T47D (cell line): Measurements from ENCODE around the gene HSPB2.
"Not testable (repeated sequence)": the region's sequence is repeated elsewhere in the genome, so short reads cannot be mapped to it uniquely, and the experiment has no call there.

ENCODE experiments used
- DNase-seq, 2 experiments: peaks; one replicate each; pipeline versions ENCODE4 v3.0.0 to v3.0.0-alpha.2; 2011 to 2012; ENCODE audit warnings: low read depth in 1 of 2, low spot score in 1 of 2
- JUND ChIP-seq: IDR thresholded peaks from 2 replicates; pipeline ENCODE4 v1.6.1; 2012; ENCODE audit warnings: low read depth
- in situ Hi-C: cut with HindIII; loops from 2 replicates; pipeline ENCODE4 v1.10.0; 2016; ENCODE audit warnings: low sequenced_read_pairs, low pct_unique_long_range_greater_than_20kb

HSPB2 gene, protein sequence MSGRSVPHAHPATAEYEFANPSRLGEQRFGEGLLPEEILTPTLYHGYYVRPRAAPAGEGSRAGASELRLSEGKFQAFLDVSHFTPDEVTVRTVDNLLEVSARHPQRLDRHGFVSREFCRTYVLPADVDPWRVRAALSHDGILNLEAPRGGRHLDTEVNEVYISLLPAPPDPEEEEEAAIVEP

DNA sequence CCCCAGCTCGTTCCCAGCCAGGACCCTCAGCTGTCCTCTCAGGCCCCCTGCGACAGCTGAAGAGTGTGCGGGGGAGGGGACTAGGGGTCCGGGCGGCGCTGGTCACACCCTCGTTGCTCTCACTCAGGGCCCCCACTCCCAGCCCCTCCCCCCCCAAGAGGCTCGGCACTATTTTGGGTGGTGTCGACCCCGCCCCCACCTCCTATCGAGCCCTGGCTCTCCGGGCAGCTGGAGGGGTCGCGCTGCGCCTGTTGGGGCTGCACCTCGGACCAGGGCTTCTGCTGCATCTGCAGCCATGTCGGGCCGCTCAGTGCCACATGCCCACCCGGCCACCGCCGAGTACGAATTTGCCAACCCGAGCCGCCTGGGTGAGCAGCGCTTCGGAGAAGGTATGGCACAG, at the start of gene HSPB2:
Gene HSPB2 (plus strand): TSS at position 200 of the 400 bp plus-strand sequence. CDS start 96 bp downstream, at position 296.
- in situ Hi-C loops: no loop called here
- no peak for TF ChIP-seq JUND
- no peak for DNase-seq

DNA sequence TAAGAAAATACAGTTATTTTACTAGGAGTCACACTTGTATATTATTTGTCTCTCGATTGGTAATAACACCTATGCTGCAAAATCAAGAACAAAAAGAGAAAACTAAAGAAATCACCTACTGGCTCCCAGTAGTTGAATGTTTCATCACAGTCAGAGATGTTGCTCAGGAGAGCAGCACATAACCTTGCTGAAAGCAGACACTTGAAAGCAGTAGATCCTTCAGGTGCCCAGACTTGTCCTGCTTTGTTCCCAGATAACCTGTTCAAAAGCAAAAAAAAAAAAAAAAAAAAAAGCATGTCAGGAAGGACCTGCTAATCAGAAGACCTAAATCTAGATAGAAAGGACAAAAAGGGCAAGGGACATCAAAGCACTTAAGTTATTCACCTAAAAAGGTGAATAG, 42.4 kb upstream of the HSPB2 start:
- DNase-seq: no peak
- in situ Hi-C loops: no loop called here
- TF ChIP-seq JUND: no peak

DNA sequence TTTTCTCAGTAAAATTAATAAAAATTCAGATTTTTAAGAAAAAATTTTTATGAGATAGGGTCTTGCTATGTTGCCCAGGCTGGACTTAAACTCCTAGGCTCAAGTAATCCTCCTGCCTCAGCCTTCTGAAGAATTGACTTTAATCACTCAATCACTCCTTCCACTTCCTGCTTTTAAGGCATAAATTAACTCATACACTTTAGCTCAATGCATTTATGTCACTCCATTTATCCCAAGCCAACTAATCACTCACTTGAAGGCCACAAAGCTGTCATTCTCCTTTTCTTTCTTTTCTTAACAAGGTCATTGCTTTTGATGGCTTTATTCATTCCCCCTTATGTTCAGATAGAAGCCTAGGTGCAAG, 42.0 kb upstream of the HSPB2 start:
- no peak for DNase-seq

DNA sequence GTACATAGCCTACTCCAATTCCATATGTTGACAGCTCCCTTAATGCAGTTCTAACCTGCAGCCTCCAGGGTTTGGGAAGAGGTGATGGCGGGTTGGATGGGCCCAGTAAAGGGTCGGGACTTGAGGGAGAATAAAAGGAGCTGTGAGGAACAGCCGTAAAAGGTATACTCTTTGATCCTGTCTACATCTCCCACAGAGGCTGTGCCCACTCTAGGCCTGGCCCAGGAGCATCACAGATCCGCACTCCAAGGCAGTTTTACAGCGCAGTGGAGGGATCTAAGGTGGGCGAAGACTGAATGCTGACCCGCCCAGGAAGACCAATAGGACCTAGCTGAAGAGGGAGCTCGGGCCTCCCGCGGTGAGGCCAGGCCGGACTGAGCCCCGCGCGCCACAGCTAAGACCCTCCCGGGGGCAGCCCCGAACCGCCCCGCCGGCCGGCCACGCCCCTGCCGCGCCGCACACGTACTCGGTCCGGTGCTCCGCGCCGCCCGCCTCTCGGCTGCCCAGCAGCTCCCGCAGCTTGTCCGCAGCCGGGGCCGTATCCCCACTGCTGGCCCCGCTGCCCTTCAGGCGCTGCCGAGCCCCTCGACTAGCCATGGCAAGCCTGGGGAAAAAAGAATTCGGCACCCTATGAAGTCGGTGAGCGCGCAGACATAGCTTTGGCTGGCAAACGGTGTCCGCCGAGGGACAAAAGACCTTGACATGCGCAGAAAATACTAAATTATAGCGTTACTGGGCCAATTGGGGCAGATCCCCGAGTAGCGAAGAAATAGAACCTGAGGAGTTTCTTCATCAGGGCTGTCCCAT, 41.4 kb upstream of the HSPB2 start, which contains the start of gene ALG9:
Gene ALG9 (minus strand): TSS at position 696 of the 807 bp plus-strand sequence. CDS start 99 bp downstream, at position 597.
- DNase-seq: peak; percentile 81 to 90
- in situ Hi-C loops: no loop called here
- TF ChIP-seq JUND: no peak

More for the DNA sequence above, 42.0 kb upstream of the HSPB2 start:
- in situ Hi-C loops: no loop called here
- TF ChIP-seq JUND: no peak

DNA sequence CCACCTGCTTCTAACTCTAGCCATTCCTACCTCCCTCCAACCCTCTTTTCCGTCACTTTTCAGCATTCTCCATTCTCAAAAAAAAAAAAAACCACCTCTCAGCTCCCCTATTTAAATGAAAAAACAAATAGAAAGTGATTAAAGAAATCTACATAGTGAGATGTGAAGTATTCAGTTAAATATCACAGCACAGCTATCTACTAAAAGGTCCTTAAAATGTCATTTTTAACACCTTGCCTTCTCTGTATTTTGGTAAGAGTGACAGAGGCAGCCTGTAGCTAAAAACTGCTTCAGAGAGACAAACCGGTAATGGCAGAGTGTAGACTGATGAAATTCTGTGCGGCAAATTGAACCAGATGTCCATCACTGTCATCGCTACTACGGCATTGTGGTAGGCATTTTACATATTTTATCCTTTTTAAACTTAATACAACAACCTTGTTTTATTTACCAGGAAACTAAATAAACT, 40.8 kb upstream of the HSPB2 start:
- in situ Hi-C loops: no loop called here
- no peak for DNase-seq
- no peak for TF ChIP-seq JUND

DNA sequence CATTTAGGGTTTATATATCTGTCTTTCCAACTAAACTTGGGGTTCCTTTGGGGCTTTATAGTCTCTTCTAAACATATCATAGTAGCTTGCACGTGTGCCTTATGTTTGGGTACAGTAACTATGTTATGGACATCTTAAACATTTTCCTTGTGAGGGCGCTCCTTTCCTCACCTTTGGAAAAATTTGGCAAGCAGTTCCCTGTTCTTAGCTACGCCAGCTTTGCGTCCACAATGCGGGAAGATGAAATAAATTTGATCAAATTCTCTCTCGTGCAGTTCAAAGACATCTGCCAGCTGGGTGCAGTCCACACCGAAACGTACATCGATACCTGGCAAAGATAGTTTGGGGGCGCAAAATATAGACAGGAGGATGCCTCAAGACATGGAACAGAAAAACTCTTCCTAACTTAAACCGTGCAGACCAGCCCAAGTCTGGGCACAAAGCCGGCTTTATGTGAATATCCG, 34.1 kb upstream of the HSPB2 start:
- in situ Hi-C loops: no loop called here
- DNase-seq: peak; percentile 18 to 73
- TF ChIP-seq JUND: no peak

DNA sequence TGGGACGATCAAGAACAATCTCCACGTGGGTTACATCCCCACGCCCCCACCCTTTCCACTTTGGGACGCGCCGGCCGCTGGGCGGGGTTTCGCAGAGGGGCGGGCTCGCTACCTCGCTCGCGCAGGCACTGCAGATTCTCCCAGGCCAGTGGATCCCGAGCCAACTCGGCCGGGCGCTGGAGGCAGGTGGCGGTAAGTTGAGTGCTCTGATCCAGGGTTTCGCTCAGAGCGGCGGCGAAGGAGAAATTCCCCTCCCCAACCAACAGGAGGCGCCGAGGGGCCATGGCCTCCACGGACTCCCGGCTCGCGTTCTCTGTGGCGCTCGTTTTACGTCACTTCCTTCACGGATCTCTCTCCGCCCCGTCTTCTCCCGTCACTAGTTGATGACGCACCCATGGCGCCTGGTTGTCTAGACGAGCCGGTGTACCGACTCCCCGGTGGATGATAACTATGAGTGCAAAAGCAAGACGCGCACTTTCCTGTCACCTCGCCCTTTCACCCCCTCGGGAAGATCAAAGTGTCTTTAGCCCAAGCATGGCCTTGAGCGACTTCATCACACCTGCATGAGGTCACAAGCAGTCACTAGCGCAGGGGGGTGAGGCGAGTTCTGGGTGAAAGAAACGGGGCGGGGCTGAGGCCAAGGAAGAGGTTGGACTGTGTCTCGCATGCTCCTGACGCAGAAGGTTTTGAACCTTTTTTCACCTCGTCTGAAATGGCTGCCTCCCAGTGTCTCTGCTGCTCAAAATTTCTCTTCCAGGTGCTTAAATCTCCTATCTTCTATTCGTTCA, 33.5 kb upstream of the HSPB2 start, which contains the start of the genes CFAP68 and FDXACB1:
Gene CFAP68 (plus strand): TSS at position 693 of the 788 bp plus-strand sequence. CDS start 20 bp downstream, at position 713.
Gene FDXACB1 (minus strand): TSS at position 317 of the 788 bp plus-strand sequence. CDS start 33 bp downstream, at position 284.
- DNase-seq: peak; percentile 81 to 99
- no peak for TF ChIP-seq JUND
- in situ Hi-C loops: no loop called here

DNA sequence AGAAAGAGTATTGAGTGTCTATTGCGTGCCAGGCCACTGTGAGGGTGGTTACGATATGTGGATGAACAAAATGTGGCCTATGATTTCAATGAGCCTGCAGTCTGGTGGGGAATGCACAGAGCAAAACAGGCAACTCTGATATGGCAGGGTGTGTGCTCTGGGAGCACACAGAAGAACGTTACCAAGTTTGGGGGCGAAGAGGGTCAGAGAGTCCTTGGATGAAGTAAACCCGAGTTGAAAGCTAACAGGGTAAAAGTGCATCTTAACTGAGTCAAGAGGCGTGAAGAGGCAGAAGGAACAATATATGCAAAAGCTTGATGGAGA, 32.9 kb upstream of the HSPB2 start:
- DNase-seq: no peak
- TF ChIP-seq JUND: no peak
- in situ Hi-C loops: no loop called here

DNA sequence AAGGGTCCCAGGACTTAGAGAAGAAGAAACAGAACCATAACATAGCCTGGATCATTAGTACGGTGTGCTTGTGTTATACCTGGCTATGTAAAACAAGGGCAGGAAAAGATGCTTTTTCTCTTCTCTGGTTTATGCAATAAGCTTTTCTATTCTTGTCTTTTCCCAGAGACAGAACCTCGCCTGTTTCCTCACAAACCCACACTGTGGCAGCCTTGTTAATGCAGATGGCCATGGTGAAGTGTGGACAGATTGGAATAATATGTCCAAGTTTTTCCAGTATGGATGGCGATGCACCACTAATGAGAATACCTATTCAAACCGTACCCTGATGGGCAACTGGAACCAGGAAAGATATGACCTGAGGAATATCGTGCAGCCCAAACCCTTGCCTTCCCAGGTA, 30.3 kb upstream of the HSPB2 start:
- DNase-seq: no peak

DNA sequence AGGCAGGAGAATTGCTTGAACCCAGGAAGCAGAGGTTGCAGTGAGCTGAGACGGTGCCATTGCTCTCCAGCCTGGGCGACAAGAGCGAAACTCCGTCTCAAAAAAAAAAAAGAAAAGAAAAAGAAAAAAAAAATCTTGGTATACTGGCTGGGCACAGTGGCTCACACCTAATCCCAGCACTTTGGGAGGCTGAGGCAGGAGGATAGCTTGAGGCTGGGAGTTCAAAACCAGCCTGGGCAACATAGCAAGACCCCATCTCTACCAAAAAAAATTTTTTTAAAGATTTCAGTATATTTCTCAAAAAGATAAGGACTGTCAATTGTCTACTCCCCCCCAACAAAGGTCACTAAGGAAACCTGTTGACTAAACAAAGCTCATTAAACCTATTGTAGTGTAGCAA, 27.5 kb upstream of the HSPB2 start:
- in situ Hi-C loops, DNase-seq: not testable (repeated sequence)

More for the DNA sequence above, 30.3 kb upstream of the HSPB2 start:
- no peak for TF ChIP-seq JUND
- in situ Hi-C loops: no loop called here

DNA sequence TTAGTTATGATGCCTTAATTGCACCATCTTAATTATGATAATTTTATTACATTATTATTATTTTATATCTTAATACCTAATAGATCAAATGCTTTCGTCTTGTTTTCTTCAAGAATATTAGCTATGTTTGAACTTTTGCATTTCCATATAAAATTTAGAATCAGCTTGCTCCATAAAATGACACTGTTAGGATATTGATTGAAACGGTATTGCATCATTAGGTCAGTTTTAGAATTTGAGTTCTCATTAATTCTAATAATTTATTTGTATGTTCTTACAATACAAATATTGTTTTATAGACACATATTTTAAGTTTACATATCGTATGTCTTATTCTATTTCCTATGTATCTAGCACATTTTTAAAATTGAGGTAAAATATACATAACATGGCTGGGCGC, 26.5 kb upstream of the HSPB2 start:
- no peak for TF ChIP-seq JUND
- DNase-seq: no peak
- in situ Hi-C loops: no loop called here

DNA sequence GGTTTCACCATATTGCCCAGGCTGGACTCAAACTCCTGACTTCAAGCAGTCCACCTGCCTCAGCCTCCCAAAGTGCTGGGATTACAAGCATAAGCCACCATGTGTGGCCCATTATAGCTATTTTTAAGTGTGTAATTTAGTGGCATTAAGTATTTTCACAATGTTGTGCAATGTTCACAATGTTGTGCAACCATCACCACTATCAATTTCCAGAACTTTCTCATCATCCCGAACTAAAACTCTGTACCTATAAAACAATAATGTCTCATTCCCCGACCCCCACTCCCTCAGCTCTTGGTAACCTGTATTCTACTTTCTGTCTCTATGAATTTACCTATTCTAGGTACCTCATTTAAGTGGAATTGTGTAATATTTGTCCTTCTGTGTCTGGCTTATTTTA, 25.7 kb upstream of the HSPB2 start:
- in situ Hi-C loops: no loop called here
- no peak for TF ChIP-seq JUND

DNA sequence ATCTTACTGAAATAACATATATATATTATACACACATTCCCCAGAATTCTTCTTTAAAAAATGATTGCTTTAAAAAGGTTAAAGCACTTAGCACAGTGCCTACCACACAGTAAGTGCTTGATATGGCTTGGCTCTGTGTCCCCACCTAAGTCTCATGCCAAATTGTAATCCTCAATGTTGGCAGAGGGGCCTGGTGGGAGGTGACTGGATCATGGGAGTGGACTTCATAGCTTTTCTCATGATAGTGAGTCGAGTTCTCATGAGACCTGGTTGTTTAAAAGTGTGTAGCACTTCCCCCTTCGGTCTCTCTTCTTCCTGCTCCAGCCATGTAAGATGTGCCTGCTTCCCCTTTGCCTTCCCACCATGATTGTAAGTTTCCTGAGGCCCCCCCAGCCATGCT, 7.1 kb upstream of the HSPB2 start:
- TF ChIP-seq JUND: no peak
- in situ Hi-C loops: no loop called here
- DNase-seq: no peak

More for the DNA sequence above, 25.7 kb upstream of the HSPB2 start:
- no peak for DNase-seq
